ENCODE measurements around the gene ZNF354C. TPM values are rescaled to one million over a fixed set of nuclear protein-coding genes. Genes with fewer than 3 reads are reported as not detected.

The ZNF354C gene
- total RNA-seq, 4 donors from 2014 or later = 5.9 to 38.7 (median 11.8) TPM

DNA sequence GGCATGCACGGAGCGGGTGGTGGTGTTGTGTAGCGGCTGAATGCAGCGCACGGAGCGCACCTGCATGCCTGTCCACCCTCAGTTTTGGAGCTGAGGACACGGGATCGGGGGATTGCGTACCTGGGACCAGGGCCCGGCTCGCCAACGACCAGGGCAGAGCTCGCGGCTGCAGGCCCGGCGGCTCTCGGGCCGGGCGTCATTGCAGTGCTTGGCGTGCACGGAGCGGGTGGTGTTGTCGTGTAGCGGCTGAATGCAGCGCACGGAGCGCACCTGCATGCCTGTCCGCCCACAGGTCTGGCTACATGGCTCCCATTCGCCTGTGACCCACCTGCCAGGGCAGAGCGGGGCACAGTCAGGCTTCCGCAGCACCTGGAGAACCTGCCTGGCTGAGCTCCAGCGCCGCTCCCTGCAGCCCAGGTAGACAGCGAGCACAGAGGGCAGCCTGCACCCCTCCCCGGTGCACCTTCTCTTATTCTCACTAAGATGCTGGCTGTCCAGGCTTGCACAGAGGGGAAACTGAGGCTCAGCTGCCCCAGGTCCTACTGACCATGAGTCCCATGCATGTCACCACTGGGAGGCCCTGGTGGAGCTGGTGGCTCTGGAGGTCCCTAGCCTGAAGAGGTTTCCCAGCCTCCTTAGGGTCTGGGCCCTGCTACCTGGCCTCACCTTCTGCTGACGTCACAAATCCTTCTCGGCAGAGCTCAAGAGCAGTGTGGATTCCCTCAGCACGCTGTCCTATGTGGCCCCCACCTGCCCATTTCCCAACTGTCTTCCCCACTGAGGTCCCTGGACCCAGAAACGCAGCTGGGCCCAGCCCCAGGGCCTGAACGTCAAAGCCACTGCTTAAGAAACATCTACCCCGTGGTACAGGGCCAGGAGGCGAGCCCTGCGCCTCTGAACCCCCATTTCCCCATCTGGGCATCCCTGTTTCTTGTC is 64.9 kb downstream of the ZNF354C start:
- Histone ChIP-seq H3K4me3 (no peak overlapping the region), H3K27me3 (no peaks in the 10 kb centered on the region), H3K36me3 (no peaks in the 10 kb centered on the region), H3K9me3 (no peaks in the 10 kb centered on the region), H3K27ac (no peak overlapping the region), H3K4me1 (no peaks in the 10 kb centered on the region)
- TF ChIP-seq, protein P1, sequence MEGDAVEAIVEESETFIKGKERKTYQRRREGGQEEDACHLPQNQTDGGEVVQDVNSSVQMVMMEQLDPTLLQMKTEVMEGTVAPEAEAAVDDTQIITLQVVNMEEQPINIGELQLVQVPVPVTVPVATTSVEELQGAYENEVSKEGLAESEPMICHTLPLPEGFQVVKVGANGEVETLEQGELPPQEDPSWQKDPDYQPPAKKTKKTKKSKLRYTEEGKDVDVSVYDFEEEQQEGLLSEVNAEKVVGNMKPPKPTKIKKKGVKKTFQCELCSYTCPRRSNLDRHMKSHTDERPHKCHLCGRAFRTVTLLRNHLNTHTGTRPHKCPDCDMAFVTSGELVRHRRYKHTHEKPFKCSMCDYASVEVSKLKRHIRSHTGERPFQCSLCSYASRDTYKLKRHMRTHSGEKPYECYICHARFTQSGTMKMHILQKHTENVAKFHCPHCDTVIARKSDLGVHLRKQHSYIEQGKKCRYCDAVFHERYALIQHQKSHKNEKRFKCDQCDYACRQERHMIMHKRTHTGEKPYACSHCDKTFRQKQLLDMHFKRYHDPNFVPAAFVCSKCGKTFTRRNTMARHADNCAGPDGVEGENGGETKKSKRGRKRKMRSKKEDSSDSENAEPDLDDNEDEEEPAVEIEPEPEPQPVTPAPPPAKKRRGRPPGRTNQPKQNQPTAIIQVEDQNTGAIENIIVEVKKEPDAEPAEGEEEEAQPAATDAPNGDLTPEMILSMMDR (IDR thresholded peaks at IDR 0.05) = no peak
- TF ChIP-seq POLR2A (IDR thresholded peaks at IDR 0.05) = no peak
- intact Hi-C loops (cut with DNase I; ENCODE audit: low total_unique reads) = no loop called here
- no peak for DNase-seq

DNA sequence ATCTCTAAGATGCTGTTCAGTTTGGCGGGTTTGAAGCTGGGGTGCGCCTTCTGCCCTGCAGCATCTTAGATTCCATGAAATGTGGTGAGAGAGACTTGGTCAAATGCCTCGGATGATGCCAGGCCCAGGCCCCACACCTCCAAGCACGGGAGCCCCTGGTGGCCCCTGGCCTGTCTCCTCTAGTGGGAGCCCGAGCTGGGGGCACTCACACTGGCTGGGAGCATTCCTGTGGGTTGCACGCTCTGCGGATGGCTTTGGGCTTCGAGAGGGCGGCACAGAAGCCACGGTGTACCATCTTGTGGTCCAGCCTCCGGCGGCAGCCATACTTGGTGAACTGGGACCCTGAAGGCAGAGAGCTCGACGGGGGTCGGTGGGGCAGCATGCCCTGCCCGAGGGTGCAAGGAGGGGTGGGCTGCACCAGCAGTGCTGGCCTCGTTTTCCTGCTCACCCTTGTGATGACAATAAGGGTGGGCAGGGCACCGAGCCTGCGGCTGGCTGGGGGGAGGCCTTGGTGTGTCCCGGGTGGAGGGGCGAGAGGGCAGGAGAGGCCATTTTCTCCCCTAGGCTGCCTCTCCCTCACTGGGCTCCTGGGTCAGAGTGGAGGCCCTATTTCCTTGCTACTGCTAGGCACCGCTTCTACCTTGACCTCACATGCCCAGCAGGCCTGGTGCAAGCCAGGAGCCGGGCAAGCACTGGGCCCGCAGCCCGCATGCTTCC is 65.8 kb downstream of the ZNF354C start:
- no peak for TF ChIP-seq POLR2A (IDR thresholded peaks at IDR 0.05)
- Histone ChIP-seq H3K4me3 (no peak overlapping the region), H3K9me3 (no peaks in the 10 kb centered on the region), H3K4me1 (no peaks in the 10 kb centered on the region), H3K27me3 (no peaks in the 10 kb centered on the region), H3K36me3 (no peaks in the 10 kb centered on the region), H3K27ac (no peak overlapping the region)
- DNase-seq = peak in 1 of 2 donors; percentile 1
- intact Hi-C loops (cut with DNase I; ENCODE audit: low total_unique reads) = no loop called here

DNA sequence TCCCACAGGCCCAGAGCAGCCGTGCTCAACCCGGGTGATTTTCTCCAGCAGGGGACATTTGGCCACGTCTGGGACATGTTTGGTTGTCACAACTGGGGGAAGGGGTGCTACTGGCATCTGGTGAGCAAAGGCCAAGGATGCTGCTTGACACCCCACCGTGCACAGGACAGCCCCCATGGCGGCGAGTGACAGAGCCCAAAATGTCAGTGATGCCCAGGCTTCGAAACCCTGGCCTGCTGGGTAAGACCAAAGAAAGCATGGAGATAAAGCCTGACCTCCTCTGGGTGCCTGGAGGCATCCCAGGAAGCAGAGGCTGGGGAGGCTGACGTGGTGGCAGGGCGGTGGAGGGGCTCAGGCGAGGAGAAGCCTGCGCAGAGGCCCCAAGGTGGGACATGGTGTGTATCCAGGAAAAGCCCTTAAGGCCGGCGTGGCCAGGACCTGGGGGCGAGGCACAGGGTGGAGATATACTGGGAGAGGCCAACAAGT is 66.4 kb downstream of the ZNF354C start:
- no peak for DNase-seq
- H3K27me3 ChIP-seq = no peaks in the 10 kb centered on the region
- no peak for TF ChIP-seq POLR2A (IDR thresholded peaks at IDR 0.05)
- TF ChIP-seq, protein P1 (IDR thresholded peaks at IDR 0.05) = no peak
- no peak overlapping the region for H3K4me3 ChIP-seq
- no peak overlapping the region for H3K27ac ChIP-seq
- no peaks in the 10 kb centered on the region for H3K9me3 ChIP-seq
- H3K4me1 ChIP-seq = no peaks in the 10 kb centered on the region
- intact Hi-C loops (cut with DNase I; ENCODE audit: low total_unique reads) = no loop called here
- no peaks in the 10 kb centered on the region for H3K36me3 ChIP-seq

DNA sequence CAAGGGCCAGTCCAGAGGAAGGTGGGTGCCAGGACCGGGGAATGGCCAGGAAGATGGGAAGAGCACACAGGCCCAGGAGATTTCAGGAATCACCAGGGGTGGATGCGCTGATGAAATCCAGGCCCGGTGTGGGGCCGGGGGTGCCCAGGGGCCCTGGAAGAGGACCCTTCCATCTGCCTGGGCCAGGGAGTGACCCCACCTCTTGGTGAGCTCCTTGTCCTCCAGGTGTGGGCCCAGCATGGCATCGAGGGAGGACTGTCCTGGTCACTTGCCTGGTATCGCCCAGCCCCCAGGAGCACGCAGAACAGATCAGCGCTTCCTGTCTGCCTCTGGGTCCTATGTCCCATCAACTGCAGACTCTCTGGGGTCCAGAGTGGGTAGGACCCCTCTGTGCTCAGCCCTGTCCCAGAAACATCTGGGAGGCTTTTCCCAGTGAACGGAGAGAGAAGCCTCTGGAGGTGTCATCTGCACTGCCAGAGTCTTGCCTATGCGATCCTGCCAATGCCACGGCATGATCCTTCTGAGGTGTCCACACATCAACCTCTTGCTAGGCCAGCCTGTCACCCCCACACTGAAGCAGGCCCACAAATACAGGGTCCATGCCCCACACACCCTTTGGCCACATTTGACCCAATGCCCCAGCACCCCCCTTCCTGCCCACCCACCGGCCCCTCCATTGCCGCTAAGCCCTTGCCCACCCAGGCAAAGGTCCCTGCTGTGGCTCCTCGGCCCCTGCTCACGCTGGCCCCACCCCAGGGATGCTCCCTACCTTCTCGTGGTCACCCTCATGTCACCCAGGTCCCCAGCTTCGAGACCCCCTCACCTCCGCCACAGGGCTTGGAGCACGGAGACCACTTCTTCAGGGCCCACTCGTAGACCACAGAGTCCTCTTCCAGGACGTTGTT is 67.2 kb downstream of the ZNF354C start:
- no peak for DNase-seq
- Histone ChIP-seq H3K36me3 (no peaks in the 10 kb centered on the region), H3K4me1 (no peaks in the 10 kb centered on the region), H3K9me3 (no peaks in the 10 kb centered on the region), H3K27ac (no peak overlapping the region), H3K27me3 (no peaks in the 10 kb centered on the region), H3K4me3 (no peak overlapping the region)
- intact Hi-C loops (cut with DNase I; ENCODE audit: low total_unique reads) = no loop called here
- TF ChIP-seq POLR2A (IDR thresholded peaks at IDR 0.05) = no peak
- TF ChIP-seq, protein P1 (IDR thresholded peaks at IDR 0.05) = no peak

DNA sequence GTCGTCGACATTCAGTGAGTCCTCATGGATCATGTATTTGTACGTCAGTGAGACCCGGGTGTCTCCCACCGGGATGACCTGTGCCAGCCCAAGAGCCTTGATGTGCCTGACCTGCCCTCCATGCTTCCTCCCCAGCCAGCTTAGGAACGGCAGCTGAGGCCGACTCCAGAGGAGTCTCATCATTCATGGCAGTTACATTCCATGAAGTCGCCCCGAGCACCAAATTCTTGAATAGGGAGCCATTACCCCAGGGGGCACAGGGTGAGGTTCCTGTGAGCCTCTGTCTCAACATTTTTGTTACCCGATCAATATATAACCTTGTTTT is 67.8 kb downstream of the ZNF354C start:
- intact Hi-C loops (cut with DNase I; ENCODE audit: low total_unique reads) = no loop called here
- no peaks in the 10 kb centered on the region for H3K9me3 ChIP-seq
- no peak overlapping the region for H3K27ac ChIP-seq
- H3K36me3 ChIP-seq = no peaks in the 10 kb centered on the region
- TF ChIP-seq, protein P1 (IDR thresholded peaks at IDR 0.05) = no peak
- no peak for TF ChIP-seq POLR2A (IDR thresholded peaks at IDR 0.05)
- no peaks in the 10 kb centered on the region for H3K27me3 ChIP-seq
- H3K4me3 ChIP-seq = no peak overlapping the region
- H3K4me1 ChIP-seq = no peaks in the 10 kb centered on the region
- no peak for DNase-seq
